ENCODE data around the gene RPS23. TPM values are rescaled to one million over a fixed set of nuclear protein-coding genes. Genes with fewer than 3 reads are reported as not detected.

RPS23 gene
- total RNA-seq, 4 donors from 2014 or later = 2,219 to 4,080 (median 3,440) TPM

GRCh38 chr5:82308416-82308815 is 30.3 kb upstream of the RPS23 start:
- no peak overlapping the region for H3K4me3 ChIP-seq (ENCODE audit: low read depth, poor library complexity, severe bottlenecking)
- WGBS, 2 donors = 97 to 100% methylated on average over 1 of the region's 1 CpG
- intact Hi-C loops (cut with DNase I; ENCODE audit: low total_unique reads) = no loop called here
- TF ChIP-seq POLR2A (IDR thresholded peaks at IDR 0.05) (no peak), CTCF (IDR thresholded peaks at IDR 0.05) (no peak)
- no peak for DNase-seq (ENCODE audit: low spot score in 2 of 2)

- 49 to 58% methylated on average over 3 of the region's 3 CpGs for WGBS, 2 donors
- TF ChIP-seq CTCF (IDR thresholded peaks at IDR 0.05) (no peak), POLR2A (IDR thresholded peaks at IDR 0.05) (no peak)
- no peak overlapping the region for H3K4me3 ChIP-seq (ENCODE audit: low read depth, poor library complexity, severe bottlenecking)
- no peak for DNase-seq (ENCODE audit: low spot score in 2 of 2)
- intact Hi-C loops (cut with DNase I; ENCODE audit: low total_unique reads) = no loop called here
Measured at GRCh38 chr5:82307451-82307850, 29.3 kb upstream of the RPS23 start.

GRCh38 chr5:82306151-82306550 is 28.0 kb upstream of the RPS23 start:
- no peak overlapping the region for H3K4me3 ChIP-seq (ENCODE audit: low read depth, poor library complexity, severe bottlenecking)
- WGBS, 2 donors = 88 to 95% methylated on average over 2 of the region's 2 CpGs
- intact Hi-C loops (cut with DNase I; ENCODE audit: low total_unique reads) = no loop called here
- no peak for DNase-seq (ENCODE audit: low spot score in 2 of 2)
- TF ChIP-seq POLR2A (IDR thresholded peaks at IDR 0.05) = no peak
- no peak for TF ChIP-seq CTCF (IDR thresholded peaks at IDR 0.05)

- intact Hi-C loops (cut with DNase I; ENCODE audit: low total_unique reads) = no loop called here
- no peak for DNase-seq (ENCODE audit: low spot score in 2 of 2)
- no peak overlapping the region for H3K4me3 ChIP-seq (ENCODE audit: low read depth, poor library complexity, severe bottlenecking)
- 74 to 89% methylated on average over 3 of the region's 3 CpGs for WGBS, 2 donors
- TF ChIP-seq POLR2A (IDR thresholded peaks at IDR 0.05) (no peak), CTCF (IDR thresholded peaks at IDR 0.05) (no peak)
Measured at GRCh38 chr5:82301190-82301589, 23.0 kb upstream of the RPS23 start.

- DNase-seq (ENCODE audit: low spot score in 2 of 2) = no peak
- TF ChIP-seq CTCF (IDR thresholded peaks at IDR 0.05) (no peak), POLR2A (IDR thresholded peaks at IDR 0.05) (no peak)
- no peak overlapping the region for H3K4me3 ChIP-seq (ENCODE audit: low read depth, poor library complexity, severe bottlenecking)
- WGBS, 2 donors = 39 to 65% methylated on average over 2 of the region's 2 CpGs
- intact Hi-C loops (cut with DNase I; ENCODE audit: low total_unique reads) = no loop called here
Measured at GRCh38 chr5:82298668-82299067, 20.5 kb upstream of the RPS23 start.

- no peak for DNase-seq (ENCODE audit: low spot score in 2 of 2)
- WGBS, 2 donors = 63 to 65% methylated on average over 3 of the region's 3 CpGs
Measured at GRCh38 chr5:82297711-82298110, 19.6 kb upstream of the RPS23 start.

More at GRCh38 chr5:82297711-82298110, 19.6 kb upstream of the RPS23 start:
- TF ChIP-seq CTCF (IDR thresholded peaks at IDR 0.05) (no peak), POLR2A (IDR thresholded peaks at IDR 0.05) (no peak)
- no peak overlapping the region for H3K4me3 ChIP-seq (ENCODE audit: low read depth, poor library complexity, severe bottlenecking)
- intact Hi-C loops (cut with DNase I; ENCODE audit: low total_unique reads) = no loop called here
